ENCODE data around the gene HEXA. TPM values are rescaled to one million over a fixed set of nuclear protein-coding genes. Genes with fewer than 3 reads are reported as not detected.
A peak's percentile ranks its signal among the peaks of the same experiment; 100 is the strongest.

Gene HEXA
- total RNA-seq, 3 donors from 2014 or later (not counting 1 experiment from before 2014, with no cell fraction given), result 154 to 173 (median 172) TPM

DNA sequence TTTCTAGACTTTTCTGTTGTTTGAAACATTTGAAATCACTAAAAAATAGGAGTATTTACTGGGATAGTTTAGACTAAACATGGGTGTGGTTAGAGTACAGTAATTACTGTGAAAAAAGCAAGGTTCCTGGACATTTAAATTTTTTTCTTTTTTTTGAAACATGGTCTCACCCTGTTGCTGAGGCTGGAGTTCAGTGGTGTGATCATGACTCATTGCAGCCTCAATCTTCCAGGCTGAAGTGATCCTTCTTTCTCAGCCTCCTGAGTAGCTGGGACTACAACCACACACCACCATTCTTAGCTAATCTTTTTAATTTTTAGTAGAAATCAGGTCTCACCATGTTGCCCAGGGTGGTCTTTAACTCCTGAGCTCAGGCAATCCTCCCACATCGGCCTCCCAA is 35.4 kb downstream of the HEXA start:
- H3K4me1 Mint-ChIP-seq, result no peaks in the 10 kb centered on the region
- WGBS (ENCODE audit: insufficient coverage), result 100% methylated on average over 1 of the region's 1 CpG
- H3K4me3 Mint-ChIP-seq, result no peak overlapping the region
- Histone ChIP-seq H3K4me3 (ENCODE audit: low read length) (no peak overlapping the region), H3K36me3 (ENCODE audit: control insufficient read depth, insufficient read depth, low read length) (peaks cover 20% of the 10 kb centered on the region), H3K27ac (ENCODE audit: low read length) (no peak overlapping the region), H3K9me3 (ENCODE audit: control insufficient read depth, insufficient read depth, low read length) (no peaks in the 10 kb centered on the region), H3K4me1 (ENCODE audit: control insufficient read depth, insufficient read depth, low read length) (no peaks in the 10 kb centered on the region), H3K27me3 (ENCODE audit: control insufficient read depth, insufficient read depth, low read length) (no peaks in the 10 kb centered on the region)
- ATAC-seq (no peak), DNase-seq (no peak)
- no peaks in the 10 kb centered on the region for H3K9me3 Mint-ChIP-seq
- H3K36me3 Mint-ChIP-seq, result no peaks in the 10 kb centered on the region
- H3K27ac Mint-ChIP-seq, result peak overlapping the region; percentile 3 to 20
- TF ChIP-seq, protein P1, sequence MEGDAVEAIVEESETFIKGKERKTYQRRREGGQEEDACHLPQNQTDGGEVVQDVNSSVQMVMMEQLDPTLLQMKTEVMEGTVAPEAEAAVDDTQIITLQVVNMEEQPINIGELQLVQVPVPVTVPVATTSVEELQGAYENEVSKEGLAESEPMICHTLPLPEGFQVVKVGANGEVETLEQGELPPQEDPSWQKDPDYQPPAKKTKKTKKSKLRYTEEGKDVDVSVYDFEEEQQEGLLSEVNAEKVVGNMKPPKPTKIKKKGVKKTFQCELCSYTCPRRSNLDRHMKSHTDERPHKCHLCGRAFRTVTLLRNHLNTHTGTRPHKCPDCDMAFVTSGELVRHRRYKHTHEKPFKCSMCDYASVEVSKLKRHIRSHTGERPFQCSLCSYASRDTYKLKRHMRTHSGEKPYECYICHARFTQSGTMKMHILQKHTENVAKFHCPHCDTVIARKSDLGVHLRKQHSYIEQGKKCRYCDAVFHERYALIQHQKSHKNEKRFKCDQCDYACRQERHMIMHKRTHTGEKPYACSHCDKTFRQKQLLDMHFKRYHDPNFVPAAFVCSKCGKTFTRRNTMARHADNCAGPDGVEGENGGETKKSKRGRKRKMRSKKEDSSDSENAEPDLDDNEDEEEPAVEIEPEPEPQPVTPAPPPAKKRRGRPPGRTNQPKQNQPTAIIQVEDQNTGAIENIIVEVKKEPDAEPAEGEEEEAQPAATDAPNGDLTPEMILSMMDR (IDR thresholded peaks at IDR 0.05), result no peak
- intact Hi-C loops (cut with micrococcal nuclease), result no loop called here
- H3K27me3 Mint-ChIP-seq (ENCODE audit: low read depth in 2 of 2), result no peaks in the 10 kb centered on the region

DNA sequence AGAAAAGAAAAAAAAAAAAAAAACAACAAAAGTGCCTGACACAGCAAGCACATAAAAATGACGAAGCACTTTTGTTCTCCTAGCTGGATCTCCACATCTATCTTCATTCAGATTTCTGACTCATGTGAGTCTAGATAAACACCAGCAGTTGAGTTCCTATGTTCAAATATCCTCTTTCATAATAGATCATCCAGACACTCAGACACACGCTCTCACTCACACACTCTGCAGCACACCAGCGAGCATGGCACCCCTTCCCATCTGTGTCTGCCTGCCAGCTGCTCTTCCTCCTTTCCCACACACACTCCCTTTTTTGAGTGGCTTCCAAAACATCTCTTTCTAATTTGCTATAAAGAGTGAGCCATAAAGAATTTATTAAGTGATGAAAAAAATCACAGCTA is 36.0 kb downstream of the HEXA start:
- no peaks in the 10 kb centered on the region for H3K27me3 ChIP-seq (ENCODE audit: control insufficient read depth, insufficient read depth, low read length)
- no peak for DNase-seq
- H3K27me3 Mint-ChIP-seq (ENCODE audit: low read depth in 2 of 2), result no peaks in the 10 kb centered on the region
- TF ChIP-seq, protein P1 (IDR thresholded peaks at IDR 0.05), result no peak
- 69% methylated on average over 3 of the region's 3 CpGs for WGBS (ENCODE audit: insufficient coverage)
- H3K4me1 Mint-ChIP-seq, result no peaks in the 10 kb centered on the region
- no peaks in the 10 kb centered on the region for H3K9me3 Mint-ChIP-seq
- intact Hi-C loops (cut with micrococcal nuclease), result no loop called here
- no peak for ATAC-seq
- H3K4me1 ChIP-seq (ENCODE audit: control insufficient read depth, insufficient read depth, low read length), result no peaks in the 10 kb centered on the region
- H3K36me3 Mint-ChIP-seq, result peaks cover 4% of the 10 kb centered on the region
- H3K9me3 ChIP-seq (ENCODE audit: control insufficient read depth, insufficient read depth, low read length), result no peaks in the 10 kb centered on the region
- H3K27ac Mint-ChIP-seq, result peak overlapping the region; percentile 3 to 20
- H3K4me3 Mint-ChIP-seq, result no peak overlapping the region
- peaks cover 16% of the 10 kb centered on the region for H3K36me3 ChIP-seq (ENCODE audit: control insufficient read depth, insufficient read depth, low read length)
- no peak overlapping the region for H3K27ac ChIP-seq (ENCODE audit: low read length)
- no peak overlapping the region for H3K4me3 ChIP-seq (ENCODE audit: low read length)

DNA sequence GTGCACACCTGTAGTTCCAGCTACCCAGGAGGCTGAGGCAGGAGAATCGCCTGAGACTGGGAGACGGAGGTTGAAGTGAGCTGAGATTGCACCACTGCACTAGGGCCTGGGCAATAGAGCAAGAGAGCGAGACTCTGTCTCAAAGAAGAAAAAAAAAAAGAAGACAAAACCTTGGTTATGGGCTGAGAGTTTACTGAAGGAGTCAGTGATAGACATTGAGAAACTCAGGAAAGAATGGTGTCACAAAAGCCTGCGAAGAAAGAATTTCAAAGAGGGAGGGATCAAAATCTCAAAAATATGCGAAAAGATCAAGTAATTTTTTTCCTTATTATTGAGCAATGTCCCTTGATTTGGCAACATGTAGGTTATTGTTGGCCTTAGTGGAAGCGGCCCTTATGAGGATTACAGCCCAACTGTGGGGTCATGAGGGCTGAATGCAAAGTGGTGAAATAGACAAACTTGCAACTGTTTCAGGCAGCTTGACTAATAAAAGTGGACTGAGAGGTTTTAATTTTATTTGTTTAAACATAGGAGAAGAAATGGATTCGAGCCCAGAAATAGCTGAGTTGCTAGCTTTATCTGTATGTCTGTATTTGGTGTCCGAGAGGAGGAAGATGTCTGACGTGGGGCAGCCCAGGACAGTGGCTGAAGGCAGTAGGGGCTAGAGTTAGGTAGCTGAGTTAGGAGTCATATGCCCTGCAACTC is 37.0 kb downstream of the HEXA start:
- ATAC-seq, result no peak
- no peak overlapping the region for H3K27ac ChIP-seq (ENCODE audit: low read length)
- peaks cover 10% of the 10 kb centered on the region for H3K36me3 Mint-ChIP-seq
- TF ChIP-seq, protein P1 (IDR thresholded peaks at IDR 0.05), result no peak
- peak overlapping the region in 1 of 2 donors; percentile 23 for H3K27ac Mint-ChIP-seq
- no peaks in the 10 kb centered on the region for H3K4me1 Mint-ChIP-seq
- intact Hi-C loops (cut with micrococcal nuclease), result no loop called here
- no peaks in the 10 kb centered on the region for H3K4me1 ChIP-seq (ENCODE audit: control insufficient read depth, insufficient read depth, low read length)
- no peaks in the 10 kb centered on the region for H3K9me3 ChIP-seq (ENCODE audit: control insufficient read depth, insufficient read depth, low read length)
- H3K4me3 ChIP-seq (ENCODE audit: low read length), result no peak overlapping the region
- 95% methylated on average over 8 of the region's 9 CpGs for WGBS (ENCODE audit: insufficient coverage)
- no peaks in the 10 kb centered on the region for H3K27me3 Mint-ChIP-seq (ENCODE audit: low read depth in 2 of 2)
- H3K36me3 ChIP-seq (ENCODE audit: control insufficient read depth, insufficient read depth, low read length), result peaks cover 10% of the 10 kb centered on the region
- no peaks in the 10 kb centered on the region for H3K27me3 ChIP-seq (ENCODE audit: control insufficient read depth, insufficient read depth, low read length)
- no peak overlapping the region for H3K4me3 Mint-ChIP-seq
- no peaks in the 10 kb centered on the region for H3K9me3 Mint-ChIP-seq
- DNase-seq, result no peak

DNA sequence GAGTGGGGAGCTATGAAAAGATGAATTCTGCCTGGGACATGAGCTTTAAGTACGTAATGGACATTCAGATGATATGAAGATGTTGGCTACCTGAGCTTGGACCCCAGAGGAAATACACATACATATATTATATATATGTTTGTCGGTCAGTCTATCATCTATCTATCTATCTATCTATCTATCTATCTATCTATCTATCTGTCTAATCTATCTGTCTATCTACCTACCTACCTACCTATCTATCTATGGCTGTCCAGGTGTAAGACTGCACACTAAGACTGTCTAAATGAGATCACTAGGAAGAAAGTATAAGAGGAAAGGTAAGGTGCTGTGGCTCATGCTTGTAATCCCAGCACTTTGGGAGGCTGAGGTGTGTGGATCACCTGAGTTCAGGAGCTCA is 37.7 kb downstream of the HEXA start:
- H3K4me3 Mint-ChIP-seq, result no peak overlapping the region
- Histone ChIP-seq H3K4me3 (ENCODE audit: low read length) (no peak overlapping the region), H3K36me3 (ENCODE audit: control insufficient read depth, insufficient read depth, low read length) (peaks cover 10% of the 10 kb centered on the region), H3K27me3 (ENCODE audit: control insufficient read depth, insufficient read depth, low read length) (no peaks in the 10 kb centered on the region), H3K27ac (ENCODE audit: low read length) (no peak overlapping the region), H3K9me3 (ENCODE audit: control insufficient read depth, insufficient read depth, low read length) (no peaks in the 10 kb centered on the region), H3K4me1 (ENCODE audit: control insufficient read depth, insufficient read depth, low read length) (no peaks in the 10 kb centered on the region)
- H3K4me1 Mint-ChIP-seq, result no peaks in the 10 kb centered on the region
- TF ChIP-seq, protein P1 (IDR thresholded peaks at IDR 0.05), result no peak
- no peak for ATAC-seq
- no CpG with 5 or more reads among the region's 2 CpGs for WGBS (ENCODE audit: insufficient coverage)
- intact Hi-C loops (cut with micrococcal nuclease), result no loop called here
- DNase-seq, result no peak
- H3K36me3 Mint-ChIP-seq, result peaks cover 10% of the 10 kb centered on the region
- H3K27me3 Mint-ChIP-seq (ENCODE audit: low read depth in 2 of 2), result no peaks in the 10 kb centered on the region
- no peak overlapping the region for H3K27ac Mint-ChIP-seq
- no peaks in the 10 kb centered on the region for H3K9me3 Mint-ChIP-seq
